Ureter (tissue), 1 donor: ENCODE results near the gene HECTD1. TPM values are rescaled to one million over a fixed set of nuclear protein-coding genes. Genes with fewer than 3 reads are reported as not detected.
"Not testable (repeated sequence)": the region's sequence is repeated elsewhere in the genome, so short reads cannot be mapped to it uniquely, and the experiment has no call there.

Source experiments
- DNase-seq: peaks from one replicate; pipeline ENCODE4 v3.0.0-alpha.2; 2020; ENCODE audit warnings: low spot score
- total RNA-seq: library from RNA; stranded (reverse); gene quantifications from one replicate; pipeline ENCODE4 v1.2.4, GENCODE V29; 2023
- donor health status: DM: yes; HTN: yes; CAD: no.

HECTD1 gene
- total RNA-seq, 1 donor from 2014 or later = 212 TPM

DNA sequence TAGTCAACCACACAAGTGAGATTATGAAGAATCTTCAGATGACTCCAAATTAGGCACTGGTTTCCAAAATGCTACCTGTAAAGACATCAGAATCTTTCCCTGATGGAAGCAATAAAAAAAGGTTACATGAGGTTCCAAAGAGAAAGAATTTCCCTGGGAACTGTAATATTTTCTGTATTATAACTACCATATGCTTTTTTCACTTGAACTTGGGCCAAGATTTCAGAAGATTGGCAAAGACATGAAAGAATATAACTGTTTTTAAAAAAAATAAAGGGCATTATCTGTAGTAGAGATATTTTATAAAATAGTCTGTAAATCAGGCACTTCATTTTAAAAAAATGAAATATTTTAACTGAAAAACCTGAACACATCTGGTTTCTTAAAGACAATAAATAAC, 12.9 kb downstream of the HECTD1 start:
- no peak for DNase-seq

DNA sequence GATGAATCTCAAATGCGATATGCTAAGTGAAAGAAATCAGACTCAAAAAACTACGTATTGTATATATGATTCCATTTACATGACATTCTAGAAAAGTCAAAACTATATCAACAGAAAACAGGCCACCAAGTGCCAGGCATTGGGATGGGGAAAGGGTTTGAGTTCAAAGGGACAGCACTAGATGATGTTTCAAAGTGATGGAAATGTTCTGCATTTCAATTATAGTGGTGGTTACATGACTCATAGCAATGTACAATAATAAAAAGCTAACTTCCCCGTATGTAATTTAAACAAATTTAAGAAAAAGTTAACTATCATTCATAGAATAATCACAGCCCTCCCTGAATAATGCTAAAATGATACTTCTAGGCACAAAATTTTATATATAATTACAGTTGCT, 13.5 kb downstream of the HECTD1 start:
- no peak for DNase-seq

DNA sequence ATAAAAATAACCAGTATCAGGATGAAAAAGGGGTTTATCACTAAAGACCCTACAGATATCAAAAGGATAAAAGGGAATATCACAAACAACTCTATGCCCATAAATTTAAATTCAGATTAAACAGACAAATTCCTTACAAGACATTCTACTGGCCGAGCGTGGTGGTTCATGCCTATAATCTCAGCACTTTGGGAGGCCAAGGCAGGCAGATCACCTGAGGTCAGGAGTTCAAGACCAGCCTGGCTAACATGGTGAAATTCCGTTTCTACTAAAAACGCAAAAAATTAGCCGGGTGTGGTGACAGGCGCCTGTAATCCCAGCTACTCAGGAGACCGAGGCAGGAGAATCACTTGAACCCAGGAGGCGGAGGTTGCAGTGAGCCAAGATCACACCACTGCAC, 15.0 kb downstream of the HECTD1 start:
- DNase-seq = not testable (repeated sequence)

DNA sequence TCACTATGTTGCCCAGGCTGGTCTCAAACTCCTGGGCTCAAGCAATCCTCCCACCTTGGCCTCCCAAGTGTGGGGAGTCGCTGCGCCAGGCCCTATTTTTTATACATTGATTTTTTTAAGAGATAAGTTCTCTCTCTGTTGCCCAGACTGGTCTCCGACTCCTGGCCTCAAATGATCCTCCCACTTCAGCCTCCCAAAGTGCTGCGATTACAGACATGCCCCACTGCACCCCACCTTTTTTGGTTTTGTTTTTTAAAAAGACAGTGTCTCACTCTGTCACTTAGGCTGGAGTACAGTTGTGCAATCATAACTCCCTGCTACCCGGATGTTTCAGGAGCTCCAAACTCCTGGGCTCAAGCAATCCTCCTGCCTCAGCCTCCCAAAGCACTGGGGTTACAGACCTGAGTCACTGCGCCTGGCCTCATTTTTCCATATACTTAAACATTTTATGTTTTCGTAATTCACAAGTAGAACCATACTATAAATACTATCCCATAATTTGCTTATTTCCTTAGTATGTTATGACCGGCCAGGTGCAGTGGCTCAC, 16.8 kb downstream of the HECTD1 start:
- no peak for DNase-seq

DNA sequence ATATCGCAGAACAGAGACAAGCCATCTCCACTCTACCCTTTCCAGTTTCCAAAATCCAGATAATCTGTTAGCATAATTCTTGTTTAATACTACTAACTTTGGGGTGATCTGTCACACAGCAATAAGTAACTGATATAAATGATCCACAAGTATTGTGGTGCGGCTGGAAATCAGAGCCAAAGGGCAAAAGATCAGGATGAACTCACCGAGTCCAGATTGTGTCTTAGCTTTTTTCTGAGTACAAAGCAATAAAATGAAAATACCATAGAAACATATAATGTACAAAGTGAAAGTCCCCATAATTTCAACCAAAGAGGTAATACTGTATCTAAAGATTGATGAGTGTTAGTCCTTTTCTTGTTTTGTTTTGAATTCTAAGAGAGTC, 17.4 kb downstream of the HECTD1 start:
- DNase-seq = no peak

DNA sequence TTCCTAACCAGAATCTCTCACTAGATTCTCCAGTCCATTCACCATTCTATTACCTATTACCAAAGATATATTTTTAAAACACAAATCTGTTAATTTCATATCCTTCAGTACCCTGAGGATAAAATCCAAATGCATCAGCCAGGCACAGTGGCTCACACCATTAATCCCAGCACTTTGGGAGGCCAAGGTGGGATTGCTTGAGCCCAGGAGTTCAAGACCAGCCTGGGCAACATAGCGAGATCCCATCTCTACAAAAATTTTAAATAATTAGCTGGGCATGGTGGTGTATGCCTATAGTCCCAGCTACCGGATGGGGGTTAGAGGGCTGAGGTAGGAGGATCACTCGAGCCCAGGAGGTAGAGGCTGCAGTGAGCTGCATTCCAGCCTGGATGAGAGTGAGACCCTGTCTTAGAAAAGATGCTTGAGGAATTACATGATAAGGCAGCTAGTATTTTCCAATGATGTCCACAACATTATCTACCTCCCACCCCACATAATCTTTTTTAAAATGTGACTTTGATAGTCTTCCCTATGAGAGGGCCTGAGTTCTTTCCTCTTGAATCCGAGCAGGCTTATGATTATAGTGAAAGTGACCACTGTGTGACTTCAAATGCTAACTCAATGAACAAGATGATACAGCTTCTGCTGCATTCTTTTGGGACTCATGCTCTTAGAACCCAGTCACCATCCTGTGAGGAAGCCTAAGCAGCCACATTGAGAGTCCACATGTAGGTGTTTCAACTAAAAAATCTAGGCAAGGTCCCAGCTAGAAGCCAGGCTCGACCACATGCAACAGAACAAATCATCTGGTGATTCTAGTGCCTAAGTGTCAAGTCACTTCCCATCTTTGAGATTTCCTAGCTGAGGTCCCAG, 18.0 kb downstream of the HECTD1 start:
- no peak for DNase-seq

DNA sequence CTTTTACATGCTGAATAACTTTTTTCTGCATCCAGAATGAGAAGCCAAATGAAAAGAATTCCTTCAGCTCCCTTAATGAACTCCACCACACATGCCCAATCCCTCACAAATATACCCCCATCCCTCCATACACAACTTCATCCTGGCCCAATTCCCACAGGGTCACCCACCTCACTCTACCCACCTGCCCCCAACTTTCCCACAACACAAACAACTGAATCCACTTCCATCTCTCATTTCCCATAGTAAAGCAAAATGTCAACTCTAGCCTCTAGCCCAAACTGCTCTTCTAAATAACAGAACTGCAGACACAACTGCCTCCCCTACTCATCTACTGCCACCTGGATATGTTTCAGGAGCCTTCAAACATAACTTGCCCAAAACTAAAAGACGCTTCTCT, 18.8 kb downstream of the HECTD1 start:
- DNase-seq = no peak

DNA sequence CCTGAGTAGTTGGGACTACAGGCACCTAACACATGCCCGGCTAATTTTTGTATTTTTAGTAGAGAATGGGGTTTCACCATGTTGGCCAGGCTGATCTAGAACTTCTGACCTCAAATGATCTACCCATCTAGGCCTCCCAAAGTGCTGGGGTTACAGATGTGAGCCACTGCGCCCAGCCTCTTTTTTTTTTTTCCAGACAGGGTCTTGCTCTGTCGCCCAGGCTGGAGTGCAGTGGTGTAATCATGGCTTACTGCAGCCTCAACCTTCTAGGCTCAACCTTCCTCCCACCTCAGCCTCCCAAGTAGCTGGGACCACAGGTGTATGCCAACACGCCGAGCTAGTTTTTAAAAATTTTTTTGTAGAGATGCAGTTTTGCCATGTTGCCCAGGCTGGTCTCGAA, 25.6 kb downstream of the HECTD1 start:
- not testable (repeated sequence) for DNase-seq

DNA sequence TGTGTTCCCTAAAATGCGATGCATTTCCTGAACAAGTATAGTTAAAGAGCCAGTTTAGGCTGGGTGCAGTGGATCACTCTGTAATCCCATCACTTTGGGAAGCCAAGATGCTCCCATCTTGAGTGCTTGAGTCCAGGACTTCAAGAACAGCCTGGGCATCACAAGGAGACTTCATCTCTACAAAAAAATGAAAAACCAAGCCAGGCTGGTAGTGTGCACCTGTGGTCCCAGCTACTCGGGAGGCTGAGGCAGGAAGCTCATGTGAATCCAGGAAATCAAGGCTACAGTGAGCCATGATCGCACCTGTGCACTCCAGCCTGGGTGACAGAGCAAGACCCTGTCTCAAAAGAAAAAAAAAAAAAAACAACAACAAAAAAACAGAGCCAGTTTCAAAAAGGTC, 26.3 kb downstream of the HECTD1 start:
- no peak for DNase-seq

DNA sequence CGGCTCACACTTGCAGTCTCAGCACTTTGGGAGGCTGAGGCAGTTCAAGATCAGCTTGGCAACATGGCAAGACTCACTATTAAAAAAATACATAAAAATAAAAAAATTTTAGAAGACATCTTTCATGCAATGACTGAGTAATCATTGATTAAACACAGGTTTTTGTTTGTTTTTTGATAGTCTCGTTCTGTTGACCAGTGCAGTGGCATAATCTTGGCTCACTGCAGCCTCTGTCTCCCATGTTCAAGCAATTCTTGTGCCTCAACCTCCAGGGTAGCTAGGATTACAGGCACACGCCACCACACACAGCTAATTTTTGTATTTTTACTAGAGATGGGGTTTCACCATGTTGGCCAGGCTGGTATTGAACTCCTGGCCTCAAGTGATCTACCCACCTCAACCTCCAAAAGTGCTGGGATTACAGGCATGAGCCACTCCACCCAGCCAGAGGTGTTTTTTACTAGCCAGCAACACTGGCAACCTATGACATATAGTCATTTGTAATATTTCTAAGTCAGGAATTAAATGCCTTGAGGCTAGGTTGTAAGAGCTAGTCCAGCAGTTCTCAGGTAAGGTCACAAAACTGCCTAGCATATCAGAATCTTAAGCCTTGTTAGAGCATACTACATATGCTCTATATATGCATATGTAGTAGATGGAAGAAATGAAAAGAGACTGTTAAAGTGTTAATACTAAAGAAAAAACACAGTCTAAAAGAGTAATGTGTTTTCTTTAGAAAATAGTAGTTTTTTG, 27.1 kb downstream of the HECTD1 start:
- no peak for DNase-seq

DNA sequence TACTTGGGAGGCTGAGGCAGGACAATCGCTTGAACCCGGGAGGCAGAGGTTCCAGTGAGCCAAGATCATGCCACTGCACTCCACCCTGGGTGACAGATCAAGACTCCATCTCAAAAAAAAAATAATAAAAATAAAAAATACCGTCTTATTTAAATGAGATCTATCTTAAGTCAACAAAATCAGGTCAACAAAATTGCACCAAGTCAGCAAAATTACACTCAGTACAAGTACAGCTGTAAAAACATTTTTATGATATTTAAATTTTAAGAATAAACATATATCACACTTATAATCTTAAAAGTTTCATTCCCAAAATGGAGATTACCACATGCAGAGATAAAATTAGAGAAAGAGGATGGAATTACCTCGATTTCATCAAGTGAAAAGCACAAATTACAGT, 33.2 kb downstream of the HECTD1 start:
- no peak for DNase-seq

DNA sequence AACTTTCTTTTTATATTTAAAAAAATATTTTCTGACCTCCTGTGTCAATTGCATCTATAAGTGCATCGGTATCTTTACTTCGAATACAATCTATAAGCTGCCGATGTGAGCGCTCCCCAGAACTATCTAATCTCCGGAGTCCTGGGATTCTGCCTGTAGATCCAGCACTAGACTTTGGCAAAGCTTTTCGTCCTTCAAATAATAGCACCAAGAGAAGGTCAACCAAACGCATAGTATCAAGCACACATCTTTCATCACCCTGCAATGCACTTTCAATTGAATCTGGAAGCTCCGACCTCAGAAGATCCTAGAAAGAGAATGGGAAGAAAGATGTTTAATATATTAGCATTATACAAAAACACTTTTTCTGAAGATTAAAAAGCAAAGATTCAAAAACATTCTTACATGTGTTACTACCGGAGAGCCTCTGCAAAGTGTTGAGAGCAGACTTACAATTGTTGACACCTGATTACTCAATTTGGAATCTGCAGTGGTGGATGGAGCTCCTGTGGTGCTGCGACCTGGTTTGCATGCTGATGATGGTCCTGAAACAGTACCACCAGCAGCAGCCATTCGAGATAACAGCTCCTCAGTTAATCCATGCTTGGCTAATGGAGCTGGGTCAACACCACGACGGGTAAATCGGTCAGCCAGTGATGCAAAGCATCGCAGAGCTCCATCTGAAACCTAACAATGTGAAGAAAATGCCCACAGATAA, 34.3 kb downstream of the HECTD1 start:
- DNase-seq = no peak

DNA sequence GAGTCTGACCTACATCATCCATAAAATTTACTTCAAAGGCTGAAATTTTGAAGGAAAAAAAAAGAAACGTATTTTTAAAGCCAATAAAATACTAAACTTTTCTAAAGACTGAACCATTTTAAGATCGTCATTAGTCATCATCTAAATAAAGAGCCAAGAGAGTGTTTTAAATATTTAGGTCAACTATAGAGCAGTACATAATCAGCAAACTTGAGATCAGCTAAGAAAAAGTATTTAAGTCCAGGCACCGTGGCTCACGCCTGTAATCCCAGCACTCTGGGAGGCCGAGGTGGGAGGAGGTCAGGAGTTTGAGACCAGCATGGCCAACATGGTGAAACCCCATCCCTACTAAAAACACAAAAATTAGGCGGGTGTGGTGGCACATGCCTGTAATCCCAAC, 35.5 kb downstream of the HECTD1 start:
- DNase-seq = no peak

DNA sequence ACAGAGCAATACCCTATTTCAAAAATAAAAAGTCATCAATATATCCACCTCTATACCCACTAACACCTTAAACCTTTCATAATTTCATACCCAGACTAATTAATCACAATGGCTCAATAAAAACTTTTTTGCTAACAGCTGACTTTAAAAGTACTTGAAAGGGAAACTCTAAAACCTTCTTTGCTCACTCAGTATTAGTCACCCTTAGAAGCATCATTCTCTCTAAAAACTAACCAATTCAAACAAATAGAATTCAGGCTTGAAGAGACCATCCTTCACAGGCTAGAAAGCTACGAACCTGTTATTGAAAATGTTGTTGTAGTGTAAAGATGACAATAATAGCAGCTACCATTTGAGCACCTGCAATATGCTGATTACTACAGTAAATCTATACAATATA, 37.2 kb downstream of the HECTD1 start:
- DNase-seq = no peak

DNA sequence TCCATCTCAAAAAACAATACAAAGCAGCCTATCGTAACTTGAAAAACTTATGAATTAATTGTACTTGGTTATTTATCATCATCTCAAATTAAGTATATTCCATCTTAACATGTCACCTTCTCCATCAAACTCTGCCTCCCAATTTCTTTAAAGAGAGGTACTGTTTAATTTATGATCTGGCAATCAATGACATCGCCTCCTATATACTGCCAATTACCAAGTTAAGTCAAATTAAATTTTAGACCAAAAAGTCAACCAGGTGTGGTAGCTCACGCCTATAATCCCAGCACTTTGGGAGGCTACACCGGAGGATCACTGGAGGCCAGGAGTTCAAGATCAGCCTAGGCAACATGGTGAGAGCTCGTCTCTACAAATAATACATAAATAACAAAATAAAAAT, 37.7 kb downstream of the HECTD1 start:
- DNase-seq = no peak

DNA sequence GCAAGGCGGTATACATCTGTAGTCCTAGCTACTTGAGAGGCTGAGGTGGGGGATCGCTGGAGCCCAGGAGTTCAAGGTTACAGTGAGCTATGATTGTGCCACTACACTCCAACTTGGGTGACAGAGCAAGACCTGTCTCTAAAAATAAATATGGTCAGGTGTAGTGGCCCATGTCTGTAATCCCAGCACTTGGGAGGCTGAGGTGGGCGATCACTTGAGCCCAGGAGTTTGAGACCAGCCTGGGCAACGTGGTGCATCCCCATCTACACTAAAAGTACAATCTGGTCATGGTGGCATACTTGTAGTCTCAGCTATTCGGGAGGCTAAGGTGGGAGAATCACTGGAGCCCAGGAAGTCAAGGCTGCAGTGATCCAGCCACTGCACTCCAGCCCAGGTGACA, 40.6 kb downstream of the HECTD1 start:
- no peak for DNase-seq

DNA sequence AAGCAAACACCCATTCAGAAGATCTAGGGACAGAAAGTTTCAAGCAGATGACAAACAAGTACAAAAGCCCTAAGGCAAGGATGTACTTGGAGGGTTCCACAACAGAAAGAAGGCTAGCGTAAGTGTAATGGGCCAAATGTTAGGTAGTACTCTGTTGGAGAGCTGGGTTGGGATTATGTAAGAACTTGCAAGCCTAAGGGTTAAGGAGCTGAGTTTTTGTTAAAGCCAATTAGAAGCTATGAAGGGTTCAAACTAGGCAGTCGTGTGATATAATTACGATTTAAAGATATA, 41.4 kb downstream of the HECTD1 start:
- no peak for DNase-seq

DNA sequence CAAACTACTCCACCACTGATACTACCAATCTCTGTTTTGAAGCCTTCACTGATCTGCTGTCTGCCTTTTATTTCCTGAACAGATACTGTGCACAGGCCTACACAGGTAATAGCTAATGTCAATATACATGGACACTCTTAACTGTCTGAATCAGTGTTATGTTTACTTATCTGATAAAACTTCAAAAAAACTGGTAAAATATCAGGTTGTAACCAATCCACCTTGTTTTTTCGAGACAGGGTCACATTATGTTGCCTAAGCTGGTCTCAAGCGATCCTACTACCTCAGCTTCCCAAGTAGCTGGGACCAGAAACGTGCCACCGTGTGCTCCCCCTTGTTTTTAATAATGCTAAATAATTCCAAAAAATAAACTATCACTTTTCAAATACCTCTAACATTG, 43.5 kb downstream of the HECTD1 start:
- DNase-seq = no peak

DNA sequence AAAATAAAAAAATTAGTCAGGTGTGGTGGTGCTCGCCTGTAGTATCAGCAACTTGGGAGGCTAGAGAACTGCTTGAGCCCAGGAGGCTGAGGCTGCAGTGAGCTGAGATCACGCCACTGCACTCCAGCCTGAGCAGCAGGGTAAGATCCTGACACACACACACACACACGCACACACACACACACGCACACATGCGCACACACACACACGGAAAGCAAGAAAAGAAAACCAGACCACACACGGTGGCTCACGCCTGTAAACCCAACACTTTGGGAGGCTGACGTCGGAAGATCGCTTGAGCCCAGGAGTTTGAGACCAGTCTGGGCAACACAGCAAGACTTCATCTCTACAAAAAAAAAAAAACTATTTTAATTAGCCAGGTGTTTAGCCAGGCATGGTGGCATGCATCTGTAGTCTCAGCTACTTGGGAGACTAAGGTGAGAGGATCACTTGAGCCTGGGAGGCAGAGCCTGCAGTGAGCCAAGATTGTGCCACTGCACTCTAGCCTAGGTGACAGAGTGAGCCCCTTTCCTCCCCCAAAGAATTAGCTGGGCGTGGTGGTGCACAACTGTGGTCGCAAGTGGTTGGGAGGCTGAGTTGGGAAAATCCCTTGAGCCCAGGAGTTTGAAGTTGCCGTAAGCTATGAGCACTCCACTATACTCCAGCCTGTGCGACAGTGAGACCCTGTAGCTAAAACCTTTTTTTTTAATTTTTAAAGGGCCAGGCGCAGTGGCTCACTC, 44.5 kb downstream of the HECTD1 start:
- no peak for DNase-seq

DNA sequence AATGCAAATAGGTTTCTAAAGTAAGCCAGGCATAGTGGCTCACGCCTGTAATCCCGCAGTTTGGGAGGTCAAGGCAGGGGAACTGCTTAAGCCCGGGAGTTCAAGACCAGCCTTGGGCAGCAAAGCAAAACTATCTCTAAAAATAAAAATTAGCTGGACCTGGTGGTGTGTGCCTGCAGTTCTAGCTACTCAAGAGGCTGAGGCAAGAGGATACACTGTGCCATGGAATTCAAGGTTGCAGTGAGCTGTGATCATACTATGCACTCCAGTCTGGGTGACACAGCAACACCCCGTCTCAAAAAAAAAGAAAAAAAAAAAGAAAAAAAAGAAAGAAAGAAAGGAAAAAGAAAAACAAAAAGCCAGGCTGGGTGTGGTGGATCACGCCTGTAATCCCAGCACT, 46.3 kb downstream of the HECTD1 start:
- DNase-seq = no peak

DNA sequence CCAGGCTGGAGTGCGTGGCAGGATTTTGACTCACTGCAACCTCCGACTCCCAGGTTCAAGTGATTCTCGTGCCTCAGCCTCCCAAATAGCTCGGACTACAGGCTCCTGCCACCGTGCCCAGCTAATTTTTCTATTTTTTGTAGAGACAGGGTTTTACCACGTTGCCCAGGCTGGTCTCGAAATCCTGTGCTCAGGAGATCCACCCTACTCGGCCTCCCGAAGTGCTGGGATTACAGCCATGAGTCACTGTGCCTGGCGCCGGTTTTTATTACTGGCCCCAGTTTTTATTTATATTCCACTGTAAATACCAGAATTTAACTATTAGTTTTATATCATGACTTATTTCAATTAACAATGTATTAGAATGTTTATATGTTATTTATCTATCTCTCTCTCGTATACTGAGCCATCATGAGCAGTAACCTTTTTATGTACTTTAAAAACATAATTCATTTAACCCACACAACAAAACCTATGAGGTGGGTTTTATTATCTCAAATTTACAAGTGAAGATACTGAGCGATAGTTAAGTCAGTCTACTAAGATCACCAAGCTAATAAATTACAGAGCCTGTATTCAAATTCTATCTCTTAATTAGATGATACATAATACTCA, 47.8 kb downstream of the HECTD1 start:
- DNase-seq = peak; percentile 52
